Motor neuron (in vitro differentiated cells): ENCODE results near the gene CCDC78. TPM values are rescaled to one million over a fixed set of nuclear protein-coding genes. Genes with fewer than 3 reads are reported as not detected.
"Not testable (repeated sequence)": the region's sequence is repeated elsewhere in the genome, so short reads cannot be mapped to it uniquely, and the experiment has no call there.

Source experiments
- ATAC-seq, 8 experiments: fragments of 200-7000 bp; cut with Tn5 transposase; replicated peaks in 6 of 8; 2 replicates each; pipeline ENCODE4 v1.8.0; 2021; ENCODE audit warnings: mild to moderate bottlenecking in 8 of 8, moderate library complexity in 8 of 8
- H3K27ac ChIP-seq, 2 donors: fragments of 250-450 bp; sonication (Bioruptor Pico); 2 replicates each; pipeline ENCODE4 v1.9.0; 2021; ENCODE audit warnings: antibody characterized with exemption in 2 of 2, mild to moderate bottlenecking in 2 of 2, moderate library complexity in 1 of 2
- H3K4me1 ChIP-seq, 2 donors: fragments of 250-450 bp; sonication (Bioruptor Pico); replicated peaks in 1 of 2; 2 replicates each; pipeline ENCODE4 v1.6.1; 2021; ENCODE audit warnings: antibody characterized with exemption in 2 of 2, mild to moderate bottlenecking in 2 of 2, moderate library complexity in 1 of 2
- H3K4me3 ChIP-seq, 5 donors: fragments of 250-450 bp; sonication (Bioruptor Pico); 2 replicates each; pipeline ENCODE4 v1.9.0; 2021; ENCODE audit warnings: antibody characterized with exemption in 5 of 5, mild to moderate bottlenecking in 5 of 5, moderate library complexity in 4 of 5
- WGBS, 10 experiments: fragments of 450-650 bp; shearing (Covaris generic); methylation state at CpG; one replicate each; pipeline ENCODE4 v1.0.0; 2022; 5-methylcytosine and 5-hydroxymethylcytosine counted together
- in situ Hi-C, 9 experiments: fragments of 400-800 bp; cut with MboI; loops; one replicate each; pipeline ENCODE4 v1.15.0; 2021; ENCODE audit warnings: low sequenced_read_pairs in 9 of 9, low pct_unique_long_range_greater_than_20kb in 2 of 9; ENCODE audit not compliant: unreplicated experiment in 9 of 9
- total RNA-seq, 8 experiments: library from RNA; unstranded; fragments of 300-600 nt; gene quantifications; 2 replicates each; pipeline versions ENCODE4 v1.2.3 to v1.2.4, GENCODE V29; 2022

The CCDC78 gene
- total RNA-seq, 8 experiments from 2014 or later, result 2.7 to 26.1 (median 4.6) TPM

GRCh38 chr16:694863-695354 lies 31.3 kb downstream of the CCDC78 start:
- H3K4me3 ChIP-seq, result peak overlapping the region; percentile 9 to 43 (median 25)
- H3K4me1 ChIP-seq, result peaks cover 16 to 17% of the 10 kb centered on the region in 2 donors
- WGBS, 10 experiments, result no CpG with 5 or more reads among the region's 37 CpGs
- ATAC-seq, result no peak
- peak overlapping the region; percentile 81 to 90 for H3K27ac ChIP-seq
- in situ Hi-C loops, result no loop called here

GRCh38 chr16:694187-694862 lies 31.9 kb downstream of the CCDC78 start:
- 0% methylated on average over 4 of the region's 64 CpGs; no CpG with 5 or more reads in 9 of the 10 experiments for WGBS, 10 experiments
- no peak for ATAC-seq
- H3K4me3 ChIP-seq, result peak overlapping the region; percentile 9 to 43 (median 25)
- H3K4me1 ChIP-seq, result peaks cover 20 to 21% of the 10 kb centered on the region in 2 donors
- peak overlapping the region; percentile 81 to 90 for H3K27ac ChIP-seq
- in situ Hi-C loops, result no loop called here

- H3K4me3 ChIP-seq, result peak overlapping the region in 3 of 5 donors; percentile 25 to 43 (median 30)
- in situ Hi-C loops, result no loop called here
- peak overlapping the region in 1 of 2 donors; percentile 90 for H3K27ac ChIP-seq
- ATAC-seq, result peak in 2 of 8 experiments; percentile 1
- WGBS, 10 experiments, result no CpG with 5 or more reads among the region's 37 CpGs
- peaks cover 25 to 26% of the 10 kb centered on the region in 2 donors for H3K4me1 ChIP-seq
Observed at GRCh38 chr16:693766-694165, 32.5 kb downstream of the CCDC78 start.

- ATAC-seq, result no peak
- H3K4me3 ChIP-seq, result peak overlapping the region in 1 of 5 donors; percentile 43
- 0 to 64% (median 40%) methylated on average over 1 to 11 of the region's 22 CpGs; no CpG with 5 or more reads in 7 of the 10 experiments for WGBS, 10 experiments
- H3K4me1 ChIP-seq, result peaks cover 25 to 28% of the 10 kb centered on the region in 2 donors
- H3K27ac ChIP-seq, result peak overlapping the region in 1 of 2 donors; percentile 34
- in situ Hi-C loops, result no loop called here
Observed at GRCh38 chr16:693364-693763, 32.9 kb downstream of the CCDC78 start.

GRCh38 chr16:692356-693108 lies 33.7 kb downstream of the CCDC78 start:
- WGBS, 10 experiments, result 18 to 100% (median 55%) methylated on average over 2 to 10 of the region's 10 CpGs
- H3K4me3 ChIP-seq, result no peak overlapping the region
- no peak for ATAC-seq
- H3K4me1 ChIP-seq, result peaks cover 25 to 28% of the 10 kb centered on the region in 2 donors
- no peak overlapping the region for H3K27ac ChIP-seq
- in situ Hi-C loops, result no loop called here

GRCh38 chr16:691242-691641 lies 35.0 kb downstream of the CCDC78 start:
- H3K4me3 ChIP-seq, ATAC-seq, in situ Hi-C loops, H3K27ac ChIP-seq: not testable (repeated sequence)
- peaks cover 25 to 28% of the 10 kb centered on the region in 2 donors for H3K4me1 ChIP-seq
- WGBS, 10 experiments, result 82 to 100% (median 90%) methylated on average over 1 to 11 of the region's 16 CpGs; no CpG with 5 or more reads in 3 of the 10 experiments

GRCh38 chr16:689175-689897 lies 36.9 kb downstream of the CCDC78 start:
- no peak for ATAC-seq
- Histone ChIP-seq H3K4me3 (peak overlapping the region; percentile 89 to 99 (median 97)), H3K4me1 (peaks cover 20 to 25% of the 10 kb centered on the region in 2 donors), H3K27ac (peak overlapping the region; percentile 88 to 97)
- WGBS, 10 experiments, result 64 to 100% (median 80%) methylated on average over 1 to 9 of the region's 26 CpGs; no CpG with 5 or more reads in 2 of the 10 experiments
- in situ Hi-C loops, result no loop called here

- in situ Hi-C loops, result no loop called here
- H3K27ac ChIP-seq, result no peak overlapping the region
- no peak overlapping the region for H3K4me3 ChIP-seq
- WGBS, 10 experiments, result 58 to 100% (median 95%) methylated on average over 1 to 12 of the region's 19 CpGs; no CpG with 5 or more reads in 4 of the 10 experiments
- no peak for ATAC-seq
- H3K4me1 ChIP-seq, result peaks cover 26 to 29% of the 10 kb centered on the region in 2 donors
Observed at GRCh38 chr16:687499-687898, 38.7 kb downstream of the CCDC78 start.

GRCh38 chr16:686459-687260 lies 39.6 kb downstream of the CCDC78 start:
- WGBS, 10 experiments, result 60 to 94% (median 91%) methylated on average over 1 to 16 of the region's 51 CpGs; no CpG with 5 or more reads in 6 of the 10 experiments
- in situ Hi-C loops, result no loop called here
- Histone ChIP-seq H3K4me3 (no peak overlapping the region), H3K27ac (no peak overlapping the region), H3K4me1 (peaks cover 28 to 31% of the 10 kb centered on the region in 2 donors)
- ATAC-seq, result no peak

GRCh38 chr16:685967-686366 lies 40.3 kb downstream of the CCDC78 start:
- Histone ChIP-seq H3K27ac (no peak overlapping the region), H3K4me3 (no peak overlapping the region), H3K4me1 (peaks cover 35 to 37% of the 10 kb centered on the region in 2 donors)
- ATAC-seq, result no peak
- in situ Hi-C loops, result no loop called here
- 84 to 100% methylated on average over 2 to 5 of the region's 10 CpGs; no CpG with 5 or more reads in 8 of the 10 experiments for WGBS, 10 experiments

- peaks cover 35 to 36% of the 10 kb centered on the region in 2 donors for H3K4me1 ChIP-seq
- WGBS, 10 experiments, result 93 to 100% methylated on average over 1 to 5 of the region's 61 CpGs; no CpG with 5 or more reads in 8 of the 10 experiments
Observed at GRCh38 chr16:684961-685696, 41.1 kb downstream of the CCDC78 start.

More at GRCh38 chr16:684961-685696, 41.1 kb downstream of the CCDC78 start:
- H3K4me3 ChIP-seq, result peak overlapping the region in 1 of 5 donors; percentile 88
- no peak for ATAC-seq
- peak overlapping the region; percentile 72 to 94 for H3K27ac ChIP-seq
- in situ Hi-C loops, result no loop called here
